Endometrial microvascular endothelial cells (primary cell): Measurements from ENCODE around the gene GHRL. TPM values are rescaled to one million over a fixed set of nuclear protein-coding genes. Genes with fewer than 3 reads are reported as not detected.

Experiments used
- in situ Hi-C: cut with HindIII; loops from 2 replicates; pipeline ENCODE4 v1.10.0; 2017; ENCODE audit warnings: low sequenced_read_pairs, low pct_unique_long_range_greater_than_20kb; ENCODE audit errors: inconsistent ontology term
- total RNA-seq: library from RNA; depleted of rRNA; stranded (reverse); fragments of >200 nt; gene quantifications from one replicate; pipeline ENCODE4 v1.2.3, GENCODE V29; 2015; ENCODE audit errors: inconsistent ontology term

Gene GHRL
- total RNA-seq, 1 donor from 2014 or later, result not detected

DNA sequence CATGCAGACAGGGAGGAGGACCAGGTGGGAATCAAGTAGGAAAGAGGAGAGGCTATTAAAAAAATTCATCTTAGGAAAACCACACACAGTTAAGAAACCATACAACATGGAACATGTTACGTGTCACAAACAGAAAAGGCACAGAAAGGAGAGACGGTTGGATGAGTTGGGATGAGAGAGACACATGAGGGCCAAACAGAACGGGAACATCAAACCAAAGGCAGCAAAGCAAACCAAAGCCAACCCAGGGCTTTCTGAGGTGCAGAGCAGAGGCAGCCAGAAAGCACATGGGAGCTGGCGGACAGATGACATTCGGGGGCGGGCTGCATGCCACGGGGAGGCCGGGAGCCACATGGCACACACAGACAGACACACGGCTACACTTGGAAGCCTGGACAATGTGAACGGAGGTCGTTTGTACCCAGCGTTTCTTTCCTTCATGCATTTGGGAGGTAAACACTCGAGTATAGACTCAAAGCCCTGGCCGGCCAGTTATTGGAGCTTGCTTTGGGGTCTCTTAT, 36.8 kb upstream of the GHRL start:
- in situ Hi-C loops, result no loop called here

DNA sequence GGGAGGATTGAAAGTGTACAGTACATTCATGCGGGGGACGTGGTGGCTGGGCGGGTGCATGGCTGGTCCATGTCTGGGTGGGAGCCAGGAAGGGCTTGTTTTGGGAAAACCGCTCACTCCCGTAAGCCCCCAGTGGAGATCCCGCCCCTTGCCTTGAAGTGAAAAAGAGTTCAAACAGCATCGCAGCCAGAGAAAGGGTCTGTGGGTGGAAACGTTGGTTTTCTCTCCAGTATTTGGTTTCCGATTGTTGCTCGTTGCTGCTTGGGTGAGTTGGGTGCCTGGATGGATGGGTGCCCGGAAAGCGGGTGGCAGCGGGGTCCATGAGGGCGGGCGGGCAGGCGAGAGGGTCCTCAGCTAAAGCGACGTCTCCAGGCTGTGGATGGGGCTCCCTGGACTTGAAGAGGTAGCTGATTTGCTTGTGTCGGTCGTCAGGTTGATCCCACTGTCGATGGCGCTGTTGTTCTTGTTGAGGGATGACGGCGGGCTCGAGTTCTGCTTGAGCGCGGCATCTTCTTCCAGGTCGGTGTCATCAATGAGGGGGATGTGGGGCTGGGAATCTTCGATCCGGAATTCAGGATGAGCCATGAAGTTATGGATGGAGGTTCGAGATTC, 35.8 kb upstream of the GHRL start:
- in situ Hi-C loops, result no loop called here

DNA sequence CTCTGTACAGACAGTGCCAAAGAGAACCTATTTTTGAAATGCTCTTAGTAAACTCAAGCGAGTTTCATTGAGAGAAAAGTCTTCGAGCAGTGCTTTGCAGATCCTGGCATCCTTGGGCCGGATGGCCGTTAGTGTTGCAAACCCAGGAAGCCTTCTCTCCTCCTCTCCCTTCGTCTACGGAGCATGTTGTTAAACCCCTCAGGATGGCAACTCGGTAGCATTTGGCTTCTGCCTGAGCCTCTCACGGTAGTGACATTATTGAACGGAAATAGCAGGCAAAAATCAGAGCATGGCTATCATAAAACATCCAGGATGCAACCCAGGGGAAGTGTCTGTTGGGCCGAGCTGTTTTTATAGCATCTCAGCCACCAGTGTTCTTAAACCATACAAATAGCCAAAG, 34.8 kb upstream of the GHRL start:
- in situ Hi-C loops, result no loop called here

DNA sequence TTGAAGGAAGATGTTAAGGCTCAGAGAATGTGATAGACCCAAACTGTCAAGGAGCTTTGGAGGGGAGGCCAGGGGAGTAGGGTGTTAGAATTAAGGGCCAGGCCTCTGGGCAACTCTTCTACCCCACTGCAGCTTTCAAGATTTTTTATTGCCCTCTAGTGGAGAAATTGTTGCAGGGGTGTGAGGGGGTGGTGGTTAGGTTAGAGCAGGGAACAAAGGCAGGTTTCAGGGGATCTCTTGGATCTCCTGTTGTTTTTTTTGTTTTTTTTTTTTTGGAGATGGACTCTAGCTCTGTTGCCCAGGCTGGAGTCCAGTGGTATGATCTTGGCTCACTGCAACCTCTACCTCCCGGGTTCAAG, 29.6 kb upstream of the GHRL start:
- in situ Hi-C loops, result no loop called here

DNA sequence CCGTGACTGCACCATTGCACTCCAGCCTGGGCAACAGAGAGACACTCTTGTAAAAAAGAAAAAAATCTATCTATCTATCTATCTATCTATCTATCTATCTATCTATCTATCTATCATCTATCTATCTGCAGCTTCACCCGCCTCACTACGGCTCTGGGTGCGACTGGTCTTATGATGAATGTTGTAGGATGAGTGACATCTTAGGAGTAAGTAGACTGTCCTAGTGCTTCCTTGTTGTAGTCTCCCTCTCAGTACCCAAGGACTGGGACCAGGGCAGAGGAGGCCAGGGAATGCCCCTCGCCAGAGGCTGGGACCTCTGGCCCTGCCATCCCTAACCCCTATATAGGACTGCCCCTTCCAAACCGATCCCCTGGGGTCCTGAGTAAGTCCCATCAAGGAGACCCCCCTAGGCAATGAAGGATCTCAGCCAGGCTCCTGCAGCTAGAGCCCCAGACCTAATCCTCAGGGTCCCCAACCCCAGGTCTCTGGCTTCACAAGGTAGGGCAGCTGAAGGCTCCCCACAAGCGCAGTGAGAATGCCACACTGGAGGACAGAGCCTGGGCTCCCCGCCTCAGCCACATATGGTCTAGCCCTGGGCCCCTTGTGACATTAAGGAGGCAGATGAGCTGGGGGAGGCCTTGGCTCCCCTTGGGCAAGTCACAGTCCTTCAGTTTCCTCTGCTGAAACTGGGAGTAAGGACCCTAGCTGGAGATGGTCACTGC, 29.0 kb upstream of the GHRL start:
- in situ Hi-C loops, result no loop called here

DNA sequence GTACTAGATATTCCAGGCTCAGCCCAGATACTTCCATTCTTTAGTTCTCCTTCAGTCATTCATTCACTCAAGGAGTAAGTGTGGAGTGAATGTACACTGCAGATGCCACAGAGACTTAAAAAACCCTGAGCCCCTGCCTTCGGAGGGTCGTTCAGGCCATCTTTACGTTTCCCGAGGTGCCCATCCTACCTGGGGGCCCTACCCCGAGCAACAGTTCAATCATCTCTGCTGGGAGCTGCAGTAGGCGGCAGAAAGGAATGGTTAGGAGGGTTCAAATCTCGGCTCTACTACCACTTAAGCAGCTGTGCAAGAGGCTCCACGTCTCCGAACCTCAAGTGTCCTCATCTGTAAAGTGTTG, 27.6 kb upstream of the GHRL start:
- in situ Hi-C loops, result no loop called here

DNA sequence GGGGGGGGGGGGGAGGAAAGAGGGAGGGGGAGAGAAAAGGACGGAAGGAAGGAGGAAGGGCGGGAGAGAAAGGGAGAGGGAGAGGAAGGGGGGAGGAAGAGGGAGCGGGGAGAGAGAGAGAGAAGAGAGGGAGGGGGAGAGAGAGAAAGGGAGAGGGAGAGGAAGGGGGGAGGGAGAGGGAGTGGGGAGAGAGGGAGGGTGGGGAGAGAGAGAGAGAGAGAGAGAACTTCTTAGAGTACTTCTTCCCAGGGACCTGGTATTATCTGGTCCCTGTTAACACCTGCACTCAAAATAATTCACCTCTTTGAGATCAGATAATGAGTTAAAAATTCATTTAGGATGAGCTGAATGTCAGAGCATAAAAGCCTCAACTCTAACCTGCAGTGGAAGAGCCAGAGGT, 27.1 kb upstream of the GHRL start:
- in situ Hi-C loops, result no loop called here

DNA sequence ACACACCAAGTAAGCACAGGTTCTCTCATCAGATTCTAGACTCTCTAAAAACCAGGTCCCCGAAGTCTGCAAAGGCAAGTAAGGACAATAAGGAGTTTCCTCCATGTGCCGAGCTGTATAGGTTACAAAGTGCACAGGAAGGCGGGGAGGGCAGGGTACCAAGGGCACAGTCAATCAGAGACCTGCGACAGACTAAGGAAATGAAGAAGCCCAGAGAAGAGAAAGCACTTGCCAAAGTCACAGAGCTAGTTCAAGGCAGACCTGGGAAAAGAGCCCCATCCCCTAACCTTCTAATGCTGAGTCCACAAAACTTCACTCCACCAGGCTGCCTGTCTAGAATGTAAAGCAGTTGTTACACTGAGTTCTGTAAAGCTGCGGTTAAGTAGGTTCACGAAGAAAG, 26.5 kb upstream of the GHRL start:
- in situ Hi-C loops, result no loop called here

DNA sequence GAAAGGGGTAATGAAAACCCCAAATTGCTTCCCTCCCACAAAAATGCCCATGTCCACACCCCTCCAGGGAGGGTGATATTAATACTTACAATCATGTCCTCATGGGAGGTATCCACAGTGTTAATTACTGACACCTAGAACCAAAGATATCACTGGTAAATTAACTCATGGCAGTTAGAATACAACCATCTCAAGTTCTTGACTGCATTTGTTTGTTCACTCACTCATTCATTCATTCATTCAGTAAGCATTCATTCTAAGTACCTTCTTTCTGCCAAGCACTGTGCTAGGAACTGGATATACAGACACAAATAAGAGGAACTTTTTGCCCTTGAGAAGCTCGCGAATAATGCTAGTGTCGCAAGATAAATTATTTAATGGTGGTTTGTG, 25.2 kb upstream of the GHRL start:
- in situ Hi-C loops, result no loop called here

DNA sequence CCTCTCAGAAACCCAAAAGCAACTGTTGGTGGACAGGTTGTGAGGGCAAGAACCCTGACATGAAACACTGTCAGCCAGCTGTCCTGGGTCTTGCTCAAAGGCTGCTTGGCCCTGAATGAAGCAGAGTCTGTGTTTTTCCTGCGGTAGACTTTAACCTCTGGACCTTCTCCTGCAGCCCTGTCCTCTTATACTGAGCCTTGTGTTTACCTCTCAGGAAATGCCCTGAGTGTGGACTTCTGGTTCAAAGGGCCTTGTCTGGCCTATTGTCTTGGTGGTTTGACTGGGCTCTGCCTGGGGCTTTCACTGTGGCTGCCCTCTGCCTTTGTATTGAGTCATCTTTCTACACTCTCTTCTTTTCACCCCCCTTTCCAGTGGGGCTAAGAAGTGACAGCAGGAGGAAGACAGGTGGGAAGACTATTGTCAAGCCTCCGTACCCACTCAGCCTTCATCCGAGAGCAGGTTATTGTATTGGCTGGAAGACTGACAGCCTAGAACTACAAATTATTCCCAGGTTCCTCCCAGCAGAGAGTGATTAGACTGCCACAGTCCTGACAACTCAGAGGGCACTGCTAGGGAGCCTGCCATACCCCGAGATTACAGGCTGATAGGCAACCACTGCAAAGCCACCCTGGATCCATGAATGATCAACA, 24.7 kb upstream of the GHRL start:
- in situ Hi-C loops, result no loop called here

DNA sequence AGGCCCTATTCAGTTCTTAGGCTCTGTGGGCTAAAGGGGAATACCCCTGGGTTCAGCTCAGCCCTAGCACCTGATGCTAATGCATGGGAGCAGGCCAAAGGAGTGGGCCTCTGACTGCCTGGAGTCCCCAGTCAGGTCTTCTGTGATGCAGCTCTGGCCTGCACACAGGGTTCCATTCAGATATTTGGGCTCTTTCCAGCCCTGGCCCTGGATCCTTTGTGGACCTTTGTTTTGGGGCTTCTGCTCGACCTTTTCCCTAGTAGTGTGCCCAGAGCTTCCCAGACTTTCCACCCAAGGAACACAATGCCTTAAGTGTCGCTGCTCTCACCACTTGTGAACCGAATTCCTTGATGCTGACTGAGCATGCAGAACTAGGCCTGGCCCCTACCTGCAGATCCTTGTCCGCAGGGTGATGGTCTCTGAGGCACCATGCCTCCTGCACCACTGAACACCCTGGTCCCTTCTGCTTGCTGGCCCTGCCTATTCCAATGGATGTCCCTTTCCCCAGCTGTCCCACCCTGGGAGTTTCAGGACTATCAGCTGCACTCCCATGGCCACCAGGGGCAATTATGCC, 23.1 kb upstream of the GHRL start:
- in situ Hi-C loops, result no loop called here

DNA sequence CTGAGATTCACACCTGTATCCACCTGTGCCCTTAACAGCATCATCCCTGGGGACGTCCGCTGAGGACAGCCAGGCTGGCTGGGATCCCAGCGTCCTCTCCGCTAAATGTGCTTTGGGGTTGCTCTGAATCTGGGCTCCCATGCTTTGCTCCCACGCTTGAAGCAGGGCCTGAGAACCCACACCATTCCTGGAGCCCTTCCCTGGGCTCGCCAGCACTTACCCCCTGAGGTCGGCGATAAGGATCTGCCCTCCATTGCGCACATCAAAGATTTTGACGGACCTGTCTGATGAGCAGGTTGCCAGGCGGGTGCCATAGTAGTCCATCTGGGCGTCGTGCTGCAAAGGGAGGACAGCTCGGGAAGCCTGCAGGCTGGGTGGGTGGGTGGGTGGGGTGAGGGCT, 22.4 kb upstream of the GHRL start:
- in situ Hi-C loops, result no loop called here

DNA sequence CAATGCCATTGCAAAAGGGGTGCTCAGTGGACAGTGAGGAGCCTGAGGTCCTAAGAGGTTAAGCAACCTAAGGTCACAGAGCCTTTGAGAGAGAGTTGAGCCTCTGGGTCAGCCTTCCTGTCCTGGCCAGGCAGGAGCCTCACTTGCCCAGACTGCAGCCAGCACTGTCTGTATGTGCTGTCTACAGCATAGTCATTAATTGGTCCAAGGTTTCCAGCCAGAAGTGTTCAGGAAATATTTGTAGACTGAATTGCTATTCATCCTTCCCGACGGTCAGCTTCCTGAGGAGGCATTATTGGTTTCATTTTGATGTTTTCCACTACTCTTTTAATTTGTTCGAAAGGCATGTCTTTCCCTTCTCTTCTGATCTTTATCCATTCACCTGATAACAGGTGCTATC, 20.1 kb upstream of the GHRL start:
- in situ Hi-C loops, result no loop called here

DNA sequence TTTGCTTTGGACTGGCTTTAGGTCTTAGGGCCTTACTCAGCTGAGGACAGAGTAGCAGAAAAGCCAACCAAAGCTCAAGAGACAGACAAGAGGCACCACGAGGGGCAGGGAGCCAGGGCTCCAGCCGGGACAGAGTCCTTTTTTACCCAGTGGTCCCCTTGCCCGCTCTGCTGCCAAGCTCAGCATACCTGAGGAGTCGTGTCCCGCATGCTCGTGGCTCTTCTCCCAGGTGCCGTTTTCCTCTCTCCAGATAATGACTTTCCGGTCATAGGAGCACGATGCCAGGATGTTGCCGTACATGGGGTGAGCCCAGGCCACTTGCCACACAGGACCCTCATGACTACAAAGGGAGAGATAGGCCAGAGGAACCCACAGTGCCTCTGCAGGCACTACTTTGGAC, 19.6 kb upstream of the GHRL start:
- in situ Hi-C loops, result no loop called here

DNA sequence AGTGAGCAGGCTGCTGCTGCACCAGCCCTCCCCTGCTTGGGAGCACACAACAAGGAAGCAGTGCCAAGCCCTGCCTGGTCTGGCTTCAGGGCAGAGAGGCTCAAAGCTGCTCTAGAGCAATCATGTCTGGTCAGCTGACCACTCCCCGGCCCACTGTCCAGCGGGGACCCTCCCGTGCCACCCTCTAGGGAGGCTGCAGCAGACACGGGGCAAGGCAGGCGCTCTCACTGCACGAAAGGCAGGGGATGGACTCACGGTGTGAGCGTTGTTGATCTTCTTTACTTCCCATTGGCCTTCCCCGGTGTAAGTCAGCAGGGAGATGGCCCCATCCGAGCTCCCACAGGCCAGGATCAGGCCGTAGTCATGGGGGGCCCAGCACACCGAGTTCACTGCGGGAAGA, 19.0 kb upstream of the GHRL start:
- in situ Hi-C loops, result no loop called here

DNA sequence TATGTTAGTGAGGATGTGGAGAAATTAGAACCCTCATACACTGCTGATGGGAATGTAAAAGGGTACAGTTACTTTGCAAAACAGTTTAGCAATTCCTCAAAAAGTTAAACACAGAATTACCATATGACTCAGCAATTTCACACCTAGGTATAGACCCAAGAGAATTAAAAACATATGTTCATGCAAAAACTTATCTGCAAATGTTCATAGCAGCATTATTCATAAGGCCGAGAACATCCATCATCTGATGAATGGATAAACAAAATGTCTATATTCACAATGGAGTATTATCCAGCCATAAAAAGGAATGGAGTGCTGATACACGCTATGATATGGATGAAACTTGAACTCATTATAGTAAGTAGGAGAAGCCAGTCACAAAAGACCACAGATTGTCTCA, 17.8 kb upstream of the GHRL start:
- in situ Hi-C loops, result no loop called here

DNA sequence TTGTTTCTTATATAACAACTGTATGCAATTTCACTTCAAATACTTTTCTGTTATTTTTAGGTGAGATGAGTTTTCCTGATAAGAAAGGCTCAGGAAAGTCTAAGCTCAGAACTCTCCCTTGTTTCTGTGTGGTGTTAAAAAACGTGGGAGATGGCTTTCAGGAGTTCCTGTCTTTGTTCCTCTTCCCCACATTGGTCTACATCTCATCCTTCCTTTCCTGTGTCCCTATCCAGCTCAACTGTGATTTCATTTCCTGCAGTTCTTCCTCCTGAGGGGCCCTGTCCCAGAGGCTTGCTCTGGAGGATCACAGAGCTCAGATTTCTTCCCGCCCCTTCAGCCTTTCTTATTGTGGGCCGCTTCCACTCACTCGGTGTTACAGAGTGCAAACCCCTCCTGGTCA, 17.0 kb upstream of the GHRL start:
- in situ Hi-C loops, result no loop called here

DNA sequence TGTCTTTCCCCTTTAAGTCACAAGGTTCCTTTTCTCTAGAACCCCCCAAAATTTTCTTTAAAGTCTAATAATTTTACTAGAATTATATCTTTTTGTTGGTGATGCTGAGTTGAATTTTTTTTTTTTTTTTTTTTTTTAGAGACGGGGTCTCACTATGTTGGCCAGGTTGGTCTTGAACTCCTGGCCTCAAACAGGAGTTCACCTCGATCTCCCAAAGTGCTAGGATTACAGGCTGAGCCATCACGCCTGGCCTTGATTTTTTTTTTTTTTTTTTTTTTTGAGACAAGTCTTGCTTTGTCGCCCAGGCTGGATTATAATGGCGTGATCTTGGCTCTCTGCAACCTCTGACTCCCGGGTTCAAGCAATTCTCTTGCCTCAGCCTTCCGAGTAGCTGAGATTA, 15.9 kb upstream of the GHRL start:
- in situ Hi-C loops, result no loop called here

DNA sequence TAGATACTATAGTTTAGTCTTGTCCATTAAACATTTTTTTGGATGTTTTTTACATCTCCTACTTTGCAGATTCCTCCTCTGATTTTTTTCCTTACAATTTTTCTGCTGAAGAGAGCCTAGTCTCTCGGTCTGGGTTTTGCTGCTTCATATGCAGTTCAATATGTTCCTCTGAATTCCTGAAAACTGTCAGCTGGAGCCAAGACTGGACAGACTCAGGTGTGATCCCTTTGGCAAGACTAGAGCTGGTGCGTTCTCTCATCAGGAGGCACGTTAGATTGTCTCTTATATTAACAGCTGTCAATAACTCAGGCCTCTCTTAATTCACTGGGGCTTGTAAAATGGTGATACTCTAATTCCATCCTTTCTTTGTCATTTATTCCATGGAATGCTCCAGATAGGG, 13.4 kb upstream of the GHRL start:
- in situ Hi-C loops, result no loop called here

DNA sequence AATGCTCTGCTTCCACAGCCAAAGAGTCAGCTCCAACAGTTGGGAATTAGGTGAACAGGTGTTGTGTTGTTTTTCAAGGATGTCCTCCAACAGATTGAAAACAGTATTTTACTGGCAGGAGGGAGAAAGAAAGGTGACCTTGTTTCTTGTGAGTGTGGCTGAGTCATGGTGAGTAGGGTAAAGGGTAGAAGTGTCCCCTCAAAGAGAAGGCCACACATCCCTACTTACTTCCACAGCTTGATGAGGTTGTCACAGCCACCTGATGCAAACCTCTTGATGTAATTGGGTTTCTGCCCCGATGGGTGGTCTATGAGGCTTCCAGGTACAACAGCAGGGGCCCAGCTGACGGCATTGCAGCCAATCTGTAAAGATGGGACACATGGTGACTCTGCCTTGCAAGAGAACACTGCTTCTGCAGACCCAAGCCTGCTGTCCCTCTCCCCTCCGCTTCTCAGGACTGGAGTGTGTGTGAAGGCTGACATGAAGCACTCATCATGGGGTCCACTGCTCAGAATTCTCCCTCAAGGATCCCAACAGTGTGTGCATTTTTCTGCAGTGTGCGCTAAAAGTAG, 12.7 kb upstream of the GHRL start:
- in situ Hi-C loops, result no loop called here
